Uterus (tissue), 2 donors: ENCODE measurements around the gene VPS37D.

ENCODE experiments used
- CTCF ChIP-seq, 4 experiments: fragments of 200-600 bp in 2 of 4; fragments of 450-650 bp in 2 of 4; sonication (generic) in 2 of 4; IDR thresholded peaks; one replicate each; pipeline ENCODE4 v1.5.1; 2016 to 2019; ENCODE audit warnings: antibody characterized with exemption in 4 of 4, mild to moderate bottlenecking in 2 of 4, moderate library complexity in 1 of 4
- POLR2A ChIP-seq, 2 donors: fragments of 450-650 bp; IDR thresholded peaks; one replicate each; pipeline ENCODE4 v1.6.1; 2016; ENCODE audit warnings: antibody characterized with exemption in 2 of 2, mild to moderate bottlenecking in 1 of 2, moderate library complexity in 1 of 2

- TF ChIP-seq CTCF (IDR thresholded peaks at IDR 0.05) (no peak), POLR2A (IDR thresholded peaks at IDR 0.05) (no peak)
These were observed 7.6 kb upstream of the VPS37D start for GRCh38 chr7:73659983-73660382.
